Renal pelvis (tissue), 4 donors: Measurements from ENCODE around the gene ACOXL. TPM values are rescaled to one million over a fixed set of nuclear protein-coding genes. Genes with fewer than 3 reads are reported as not detected.
"Not testable (repeated sequence)": the region's sequence is repeated elsewhere in the genome, so short reads cannot be mapped to it uniquely, and the experiment has no call there.

Experiments used
- DNase-seq: peaks from one replicate; pipeline ENCODE4 v3.0.0-alpha.2; 2013
- polyA plus RNA-seq, 3 donors: library from polyadenylated mRNA; unstranded; fragments of 120-200 nt; gene quantifications; one replicate each; pipeline ENCODE4 v1.2.1, GENCODE V29; 2013; ENCODE audit not compliant: insufficient read length in 3 of 3

ACOXL gene
- polyA plus RNA-seq, 3 donors: 0.65 to 0.99 (median 0.93) TPM

DNA sequence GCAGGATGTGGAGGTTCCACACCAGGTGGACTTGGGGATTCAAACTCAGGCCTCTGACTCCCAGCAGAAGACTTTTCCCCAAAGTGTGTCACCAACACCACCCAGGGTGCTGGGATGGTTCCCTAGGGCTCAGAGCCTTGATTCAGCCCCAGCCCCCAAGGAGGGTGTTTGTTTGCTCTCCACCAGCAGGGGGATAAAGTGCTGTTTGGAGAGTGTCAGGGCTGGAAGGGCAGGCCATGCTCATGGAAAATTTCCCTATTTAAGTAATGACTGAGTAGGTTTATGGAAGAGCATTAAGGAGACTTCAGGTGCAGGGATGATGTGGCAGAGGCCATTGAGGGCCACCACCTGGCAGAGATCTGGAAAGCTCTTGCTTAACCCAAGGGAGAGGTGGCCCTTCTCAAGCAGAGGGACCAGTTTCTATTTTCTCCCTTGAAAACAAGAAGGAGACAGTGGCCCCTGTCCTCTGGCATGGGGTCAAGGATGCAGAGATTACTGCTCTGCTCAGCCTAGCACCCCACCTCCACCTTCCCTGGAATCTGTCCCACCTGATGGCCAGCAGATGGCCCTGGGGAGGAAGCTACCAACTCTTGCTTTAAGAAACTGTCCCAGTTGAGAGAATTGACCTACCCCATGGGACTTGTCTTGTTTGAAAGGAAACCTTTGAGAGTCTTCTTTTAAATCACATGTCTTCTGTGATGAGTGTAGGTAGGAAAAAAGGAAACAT lies 122.1 kb downstream of the ACOXL start:
- DNase-seq: no peak

DNA sequence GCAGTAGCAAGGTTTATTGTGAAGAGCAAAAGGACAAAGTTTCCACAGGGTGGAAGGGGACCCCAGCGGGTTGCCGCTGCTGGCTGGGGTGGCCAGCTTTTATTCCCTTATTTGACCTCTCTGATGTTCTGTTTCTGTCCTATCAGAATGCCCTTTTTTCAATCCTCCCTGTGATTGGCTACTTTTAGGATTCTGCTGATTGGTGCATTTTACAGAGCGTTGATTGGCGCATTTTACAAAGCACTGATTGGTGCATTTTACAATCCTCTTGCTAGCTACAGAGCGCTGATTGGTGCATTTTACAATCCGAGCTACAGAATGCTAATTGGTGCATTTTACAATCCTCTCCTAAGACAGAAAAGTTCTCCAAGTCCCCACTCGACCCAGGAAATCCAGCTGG lies 123.5 kb downstream of the ACOXL start:
- DNase-seq: not testable (repeated sequence)

DNA sequence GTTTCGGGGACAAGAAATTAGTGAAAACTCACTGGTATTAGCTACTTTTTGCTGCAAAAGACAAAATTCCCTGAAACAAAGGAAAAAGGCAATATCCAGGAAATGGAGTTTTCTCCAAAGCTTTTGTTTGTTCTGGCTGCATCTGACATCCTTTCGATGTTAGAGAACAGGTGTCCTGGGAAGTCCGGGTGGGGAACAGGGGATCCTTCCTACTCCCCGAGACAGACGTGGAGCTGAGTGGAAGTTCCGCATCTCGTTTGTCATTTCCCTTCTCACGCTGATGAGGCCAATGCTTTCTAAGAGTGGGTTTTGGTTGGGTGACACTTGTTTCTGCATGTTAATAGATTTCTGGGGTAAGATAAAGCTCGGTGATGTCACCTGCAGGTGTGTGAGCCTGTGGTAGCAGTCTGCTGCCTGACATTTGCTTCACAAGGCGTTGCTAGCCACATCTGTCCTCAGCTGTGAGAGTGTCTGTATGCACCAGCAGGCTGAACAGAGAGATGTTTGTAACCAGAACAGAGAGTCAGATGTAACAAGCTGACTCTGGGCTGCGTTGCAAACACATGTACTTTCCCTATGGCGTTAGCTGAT lies 125.9 kb downstream of the ACOXL start:
- no peak for DNase-seq

DNA sequence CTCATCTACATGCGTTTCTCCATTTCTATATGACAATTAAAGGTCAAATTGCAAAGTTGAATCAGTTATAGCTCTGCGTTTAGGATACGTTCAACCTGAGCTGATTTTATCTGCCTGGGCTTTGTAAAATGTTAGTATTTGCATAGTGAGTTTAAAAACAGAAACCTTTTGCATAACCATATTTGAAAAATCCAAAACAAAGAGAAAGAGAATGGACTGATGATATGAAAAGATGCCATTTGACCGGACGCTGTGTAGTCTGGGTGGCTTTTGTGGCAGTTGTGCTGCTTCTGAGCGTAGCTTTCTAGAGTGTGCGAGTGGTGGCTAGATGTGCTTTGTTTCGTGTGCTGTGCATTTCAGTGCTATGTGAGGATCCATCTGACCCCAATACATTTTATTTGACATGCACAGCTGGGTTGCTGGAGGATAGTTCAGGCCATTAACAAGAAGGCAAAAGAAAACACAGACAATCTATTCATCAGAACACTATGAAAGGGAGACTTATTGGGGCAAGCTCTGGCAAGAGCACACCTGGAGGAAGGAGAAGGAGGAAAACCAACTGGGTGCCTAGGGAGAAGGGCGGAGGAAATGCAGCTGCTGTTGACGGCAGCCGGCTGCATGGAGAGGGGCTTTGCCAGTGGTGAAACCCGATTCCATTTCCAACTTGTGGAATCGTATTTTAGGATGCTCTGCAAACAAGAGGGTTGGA lies 126.8 kb downstream of the ACOXL start:
- DNase-seq: no peak

DNA sequence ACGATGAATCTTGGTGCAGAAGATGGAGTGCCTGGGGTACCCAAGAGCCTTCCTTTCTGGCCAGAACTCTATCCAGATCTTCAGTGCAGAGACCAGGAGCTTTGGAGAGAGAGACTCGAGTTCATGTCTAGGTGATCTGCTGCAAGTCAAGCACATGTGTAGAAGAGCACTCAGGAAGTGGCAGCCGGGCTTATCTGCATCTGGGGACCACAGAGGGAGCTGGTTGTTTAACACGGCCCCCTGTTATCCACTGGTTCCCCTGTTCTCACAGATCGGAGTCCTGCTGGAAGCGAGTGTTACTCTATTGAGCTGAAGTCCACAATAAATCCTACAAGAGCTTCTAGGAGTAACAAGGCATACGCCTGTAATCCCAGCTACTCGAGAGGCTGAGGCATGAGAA lies 128.3 kb downstream of the ACOXL start:
- DNase-seq: no peak

DNA sequence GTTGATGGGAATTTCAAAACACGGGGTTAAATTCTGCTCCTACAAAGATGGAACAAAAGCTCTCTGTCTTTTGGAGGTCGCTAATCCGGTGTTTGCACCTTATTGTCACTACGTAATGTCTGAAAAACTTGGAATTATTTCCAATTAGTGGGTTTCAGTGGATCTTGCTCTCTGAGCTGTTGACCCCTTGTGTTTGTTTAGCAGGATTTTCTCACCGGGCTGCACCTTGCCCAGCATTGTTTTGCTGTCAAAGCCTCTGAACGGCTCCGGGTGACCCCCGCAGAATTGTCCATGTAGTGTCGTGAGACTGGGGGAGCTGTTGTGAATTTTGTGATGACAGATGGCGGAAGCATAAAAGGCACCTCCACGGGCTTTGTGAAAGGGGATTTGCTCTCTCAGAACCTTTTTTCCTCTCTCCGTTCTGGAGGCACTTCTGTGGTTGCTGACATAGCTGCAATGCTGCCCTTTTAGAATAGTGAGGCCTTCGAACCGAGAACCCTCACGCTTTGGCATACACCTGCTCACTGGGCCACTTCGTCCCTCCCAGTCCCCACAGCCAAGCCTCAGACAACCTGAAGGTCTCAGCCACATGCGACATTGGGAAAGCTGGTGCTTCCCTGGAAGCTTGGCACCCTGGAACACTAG lies 129.4 kb downstream of the ACOXL start:
- DNase-seq: no peak

DNA sequence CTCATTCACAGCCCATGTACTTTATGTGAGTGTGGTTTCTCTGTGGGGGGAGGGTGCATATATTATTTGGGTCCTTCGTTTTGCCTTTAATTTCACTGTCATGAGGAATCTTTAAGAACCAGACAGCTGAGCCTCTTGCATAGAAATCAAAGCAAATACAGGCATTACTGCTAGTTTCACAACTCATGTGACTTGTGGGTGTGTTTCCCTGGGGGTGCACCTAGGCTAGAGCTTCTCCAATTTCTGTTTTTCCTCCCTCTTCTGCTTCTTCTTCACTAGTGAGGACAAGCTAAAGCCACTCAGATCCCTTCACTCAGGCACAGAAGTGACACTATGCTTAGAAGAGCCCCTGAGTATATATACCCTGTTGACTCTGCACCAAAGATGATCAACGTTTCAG lies 131.4 kb downstream of the ACOXL start:
- DNase-seq: no peak

DNA sequence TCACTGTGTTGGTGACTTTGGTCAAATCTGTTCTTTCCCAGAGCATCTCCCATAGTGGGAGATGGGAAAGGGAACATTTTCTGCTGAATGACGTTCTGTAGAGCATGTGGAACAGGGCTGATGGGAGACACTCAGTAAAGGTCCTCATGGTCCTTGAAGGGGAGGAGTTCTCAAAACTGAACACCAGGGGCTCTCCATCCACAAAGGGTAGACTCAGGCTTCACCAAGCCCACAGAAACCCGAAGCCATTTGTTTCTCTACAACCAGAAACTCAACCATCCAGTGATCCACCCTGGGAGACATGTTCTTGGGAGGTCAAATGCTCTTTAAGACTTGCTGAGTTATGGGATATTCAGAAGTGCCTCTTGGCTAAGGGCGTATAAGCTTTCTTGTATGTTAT lies 131.8 kb downstream of the ACOXL start:
- no peak for DNase-seq

DNA sequence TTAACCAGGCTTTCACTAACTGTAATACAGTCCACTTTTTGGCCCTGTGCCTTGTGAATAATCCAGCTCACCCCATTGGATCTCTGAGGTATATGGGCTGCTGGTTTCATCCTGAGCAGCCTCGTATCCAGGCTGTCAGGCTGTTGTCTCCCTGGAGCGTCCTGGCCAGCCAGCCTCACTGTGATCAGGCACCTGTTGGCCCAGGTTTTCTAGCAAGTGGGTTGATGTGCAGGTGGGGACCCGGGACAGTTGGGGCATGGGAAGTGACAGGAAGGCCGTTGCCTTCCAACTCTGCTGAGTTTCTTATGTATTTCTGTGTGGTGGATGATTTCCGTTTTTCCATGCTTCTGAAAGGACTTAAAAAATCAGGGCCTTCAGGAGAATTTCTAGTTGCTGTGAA lies 132.4 kb downstream of the ACOXL start:
- DNase-seq: no peak

DNA sequence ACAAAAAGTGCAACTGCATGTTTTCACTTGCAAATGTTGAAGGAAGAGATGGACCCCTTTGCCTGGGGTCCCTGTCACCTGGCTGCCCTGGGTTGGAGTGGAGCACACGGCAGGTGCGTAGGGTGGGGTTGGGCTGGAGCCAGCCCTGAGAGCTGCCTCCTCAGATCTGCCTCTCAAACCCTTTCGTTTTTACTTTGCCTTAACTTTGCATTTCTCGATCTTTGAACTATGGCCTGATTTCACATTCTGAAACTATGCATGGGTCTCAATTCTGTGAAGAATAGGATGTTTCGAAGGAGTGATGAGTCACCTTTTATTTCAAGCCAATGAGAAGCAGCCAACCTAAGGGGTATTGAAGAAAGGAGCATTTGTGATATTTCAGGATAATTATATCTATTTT lies 132.8 kb downstream of the ACOXL start:
- no peak for DNase-seq

DNA sequence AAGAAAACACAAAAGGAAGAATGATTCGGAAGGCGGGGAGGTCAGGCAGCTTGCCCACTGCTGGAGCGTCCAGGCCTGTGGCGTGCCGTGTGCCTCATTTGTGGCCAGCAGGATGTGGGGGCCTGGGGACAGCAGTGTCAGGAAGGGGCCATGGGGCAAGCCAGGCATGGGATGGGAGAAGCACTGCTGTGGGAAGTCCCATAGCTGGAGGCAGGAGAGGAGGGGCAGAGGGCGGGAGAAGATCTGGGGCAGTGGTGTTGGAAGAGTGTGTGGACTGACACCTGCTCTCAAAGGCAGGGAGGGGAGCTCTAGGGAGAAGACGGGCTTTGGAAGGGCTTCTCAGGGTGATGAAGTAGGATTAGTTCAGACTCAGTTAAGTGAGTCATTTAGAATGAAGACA lies 133.7 kb downstream of the ACOXL start:
- DNase-seq: no peak

DNA sequence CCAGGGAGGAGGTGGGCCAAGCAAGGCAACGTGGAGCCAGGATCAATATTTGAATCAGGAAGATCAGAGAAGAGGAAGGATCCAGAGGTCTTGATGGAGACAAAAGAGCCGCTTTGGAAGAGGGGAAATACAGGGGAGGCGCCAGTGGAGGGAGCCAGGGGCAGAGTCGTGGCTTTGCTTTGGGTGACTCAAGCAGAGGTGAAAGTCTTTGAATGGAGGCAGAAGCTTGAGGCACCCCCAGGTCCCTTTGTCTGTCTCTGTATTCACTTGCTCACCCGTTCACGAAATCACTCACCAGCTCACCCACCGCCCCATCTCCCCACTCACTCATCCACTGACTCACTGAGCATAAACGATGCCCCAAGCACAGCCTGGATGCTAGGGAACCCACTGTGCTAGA lies 134.1 kb downstream of the ACOXL start:
- DNase-seq: no peak

DNA sequence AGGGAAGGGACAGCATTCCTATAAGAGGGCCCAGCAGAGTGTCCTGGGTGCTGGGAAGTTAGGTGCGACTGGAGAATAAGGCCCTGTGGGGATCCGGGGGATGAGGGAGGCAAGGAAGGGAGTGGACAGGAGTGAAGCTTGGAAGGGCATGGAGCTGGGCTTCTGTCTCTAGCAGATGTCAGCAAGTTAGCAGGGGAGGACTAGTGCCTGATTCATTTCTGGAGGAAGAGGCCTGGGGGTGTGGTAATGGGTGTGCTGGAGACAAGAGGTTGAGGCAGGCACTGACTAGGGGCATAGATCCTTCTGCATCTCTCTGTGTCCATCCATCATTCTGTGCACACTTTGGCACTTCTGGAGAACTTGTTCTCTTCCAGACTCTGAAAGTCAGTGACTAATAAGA lies 134.7 kb downstream of the ACOXL start:
- no peak for DNase-seq

DNA sequence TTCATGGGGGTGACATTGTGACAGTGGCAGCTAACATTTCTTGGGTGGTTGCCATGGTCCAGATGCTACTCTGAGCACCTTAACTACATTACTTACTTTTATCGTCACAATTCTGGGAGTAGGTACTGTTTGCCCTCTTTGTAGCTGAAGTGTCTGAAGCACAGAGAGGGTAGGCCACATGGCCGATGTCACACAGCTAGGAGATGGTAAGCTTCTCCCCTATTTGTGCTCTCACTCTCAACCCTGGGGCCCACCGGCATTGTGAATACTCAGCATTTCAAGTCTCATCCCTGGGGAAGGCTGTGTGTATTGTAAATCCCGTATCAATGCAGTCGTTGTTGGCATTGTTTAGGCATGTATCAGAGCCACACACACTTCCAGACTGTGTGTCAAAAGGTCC lies 136.6 kb downstream of the ACOXL start:
- no peak for DNase-seq

DNA sequence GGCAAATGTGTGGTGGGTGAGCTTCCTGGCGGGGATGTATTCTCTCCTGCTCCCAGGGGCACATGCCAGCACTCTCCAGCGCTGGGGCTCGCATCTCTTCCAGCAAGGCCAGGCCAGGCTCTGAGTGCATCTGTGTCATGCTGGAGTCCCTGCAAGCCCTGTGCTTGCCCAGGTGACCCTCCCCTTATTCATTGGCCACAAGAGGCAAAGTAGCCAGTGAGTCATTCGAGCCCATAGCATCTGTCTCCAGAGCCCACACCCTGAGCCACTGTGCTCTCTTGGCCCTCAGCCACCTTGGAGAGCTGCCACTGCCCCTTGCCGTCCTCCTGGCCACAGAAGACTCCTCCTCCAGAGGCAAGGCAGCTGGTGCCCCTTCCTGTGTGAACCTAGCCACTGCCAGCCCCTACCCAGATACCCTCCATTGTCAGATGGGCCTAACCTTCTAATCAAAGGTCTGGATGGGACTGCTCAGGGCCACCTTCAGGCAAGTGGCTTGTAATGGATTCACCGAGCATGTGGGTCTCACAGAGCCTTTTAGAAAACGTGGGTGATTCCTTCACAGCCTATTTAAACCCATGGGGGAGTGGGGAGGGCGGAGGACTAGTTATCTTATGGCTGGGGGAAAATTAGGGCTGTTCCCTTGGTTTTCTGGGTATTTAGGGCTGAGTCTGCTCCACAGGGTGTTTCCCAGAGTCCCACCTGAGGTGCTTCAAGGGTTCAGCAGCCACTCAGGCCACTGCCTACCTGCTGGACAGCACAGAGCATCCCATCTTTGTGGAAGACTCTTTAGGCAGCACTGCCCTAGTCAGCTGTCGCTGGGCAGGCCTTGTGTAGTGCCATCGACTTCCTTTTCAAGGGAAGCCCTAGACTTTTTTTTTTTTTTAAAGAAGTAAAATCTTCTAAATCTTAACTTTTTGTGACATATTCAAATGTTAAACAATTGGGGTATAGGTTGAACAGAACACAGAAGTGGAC lies 137.4 kb downstream of the ACOXL start:
- no peak for DNase-seq

DNA sequence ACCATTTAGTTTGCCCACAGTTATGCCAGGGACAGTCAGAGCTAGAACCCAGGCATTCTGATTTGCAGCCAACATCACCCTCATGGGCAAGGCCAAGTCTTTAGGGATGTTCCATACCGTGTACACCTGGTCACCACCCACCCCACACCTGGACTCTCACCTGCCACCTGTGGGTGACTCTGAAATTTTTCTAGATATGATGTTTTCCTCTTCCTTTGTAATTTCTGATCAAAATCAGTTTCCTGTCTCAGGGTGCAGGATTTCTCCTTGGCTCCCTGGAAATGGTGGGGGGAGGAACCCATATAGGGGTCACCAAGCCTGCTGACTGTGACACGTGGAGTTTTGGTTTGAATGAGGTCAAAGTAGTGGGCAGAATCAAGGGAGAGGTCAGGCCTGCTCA lies 138.2 kb downstream of the ACOXL start:
- no peak for DNase-seq

DNA sequence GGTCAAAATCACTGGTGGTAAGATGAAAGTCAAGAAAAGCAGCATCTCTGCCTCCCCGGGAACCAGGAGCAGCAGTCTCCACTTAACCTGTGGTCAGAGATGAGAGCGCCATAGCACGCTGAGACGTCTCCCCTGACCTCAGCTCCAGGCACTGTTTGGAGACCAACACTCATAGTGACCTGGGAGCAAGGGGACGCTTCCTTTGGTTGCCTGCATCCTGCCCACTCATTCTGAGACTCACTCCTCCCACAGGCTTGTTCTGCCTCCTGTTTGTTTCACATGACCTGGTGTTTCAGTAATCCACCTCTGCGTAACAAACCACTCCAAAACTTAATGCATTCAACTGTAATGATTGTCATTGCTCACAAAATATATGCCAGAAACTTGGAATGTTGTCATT lies 139.3 kb downstream of the ACOXL start:
- no peak for DNase-seq

DNA sequence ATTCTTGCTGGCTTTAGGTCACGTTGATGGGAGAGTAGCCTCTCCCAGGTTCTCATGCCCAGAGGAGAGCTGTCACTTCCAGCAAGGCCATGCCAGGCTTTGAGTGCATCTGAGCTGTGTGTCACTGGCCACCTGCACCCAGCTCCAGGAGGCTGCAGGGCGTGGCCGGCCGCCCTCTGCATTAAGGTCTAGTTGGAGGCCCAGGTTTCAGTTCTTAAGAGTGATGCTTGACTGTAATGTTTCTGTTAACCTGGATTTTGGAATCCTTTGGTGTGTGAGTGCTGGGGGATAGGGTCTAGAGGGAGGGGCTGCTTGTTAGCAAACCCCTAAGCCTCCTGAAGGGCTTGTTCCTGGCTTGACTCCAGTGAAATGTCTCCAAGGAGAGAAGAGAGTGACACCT lies 140.1 kb downstream of the ACOXL start:
- no peak for DNase-seq

DNA sequence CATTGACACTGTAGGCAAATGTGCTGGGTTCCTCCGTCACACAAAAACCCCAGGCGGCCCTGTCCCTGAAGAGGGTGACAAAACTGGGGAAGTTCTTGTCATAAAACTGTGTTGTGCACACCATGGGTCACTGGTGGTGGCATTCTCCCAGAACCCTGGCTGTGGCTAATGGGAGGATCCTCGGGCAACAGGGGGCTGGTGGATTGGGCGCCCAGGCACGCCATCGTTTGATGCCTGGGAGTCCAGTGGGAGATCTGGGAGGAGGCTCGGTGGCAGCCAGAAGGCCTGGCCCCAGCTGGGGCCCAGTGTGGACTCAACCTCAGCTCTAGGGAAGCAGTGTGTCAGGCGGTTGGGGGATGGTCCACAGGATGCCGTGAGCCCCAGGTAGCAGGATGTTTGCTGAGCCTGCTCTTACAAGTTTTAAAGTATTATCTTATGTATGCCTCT lies 140.7 kb downstream of the ACOXL start:
- DNase-seq: no peak

DNA sequence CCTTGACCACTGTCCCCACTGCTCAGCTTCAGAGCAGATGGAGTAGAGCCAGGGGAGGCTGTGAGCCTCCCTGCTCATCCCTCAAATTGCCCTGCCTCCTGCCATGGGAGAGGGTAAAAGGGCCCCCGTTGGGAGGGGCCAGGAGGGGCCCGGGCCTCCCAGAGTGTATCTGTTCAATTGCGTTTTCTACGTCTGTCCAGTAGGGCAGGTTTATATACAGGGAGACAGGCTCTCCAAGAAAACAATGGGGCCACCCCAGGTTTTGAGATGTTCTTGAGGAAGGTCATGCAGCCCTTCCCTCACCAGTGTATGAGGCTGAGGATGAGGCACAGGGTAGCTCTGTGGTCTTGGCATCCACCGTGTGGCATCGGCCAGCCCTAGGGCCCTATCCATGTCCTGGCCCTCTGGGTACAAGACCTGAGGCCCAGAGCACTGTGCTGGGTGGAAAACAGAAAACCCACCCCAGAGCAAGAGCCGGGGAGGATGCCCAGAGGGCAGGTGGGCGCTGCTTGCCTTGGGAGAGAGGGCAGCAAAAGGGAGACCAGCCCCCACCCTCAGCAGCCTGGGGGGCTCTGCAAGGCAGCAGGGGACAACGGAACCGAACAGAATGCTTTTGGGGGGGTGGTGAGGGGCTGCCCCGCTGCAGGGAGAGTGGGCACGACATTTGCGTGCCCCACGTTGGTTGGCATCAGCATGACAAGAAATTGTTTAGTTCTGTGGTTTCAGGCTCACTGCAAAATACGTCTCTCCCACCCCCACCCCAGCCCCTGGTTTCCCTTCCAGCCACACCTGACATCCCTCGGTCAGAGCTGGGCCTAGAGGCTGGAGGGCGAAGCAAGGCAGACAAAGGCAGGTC lies 141.5 kb downstream of the ACOXL start:
- DNase-seq: no peak
